SK-N-SH treated with all-trans-retinoic acid at 6 μM for 48 hours (cell line): ENCODE data around the gene PARVG.

Experiments
- ARNTL ChIP-seq: fragments of 450-650 bp; formaldehyde crosslinking; IDR thresholded peaks from 2 replicates; pipeline ENCODE4 v1.5.0; 2020; ENCODE audit warnings: low read depth, mild to moderate bottlenecking, moderate library complexity, borderline replicate concordance
- ISL1 ChIP-seq: fragments of 250-450 bp; sonication (Bioruptor Pico); IDR thresholded peaks from 2 replicates; pipeline ENCODE4 v2.1.2; 2022; ENCODE audit warnings: mild to moderate bottlenecking, moderate library complexity
- OSR1 ChIP-seq: fragments of 250-450 bp; sonication (Bioruptor Pico); IDR thresholded peaks from 2 replicates; pipeline ENCODE4 v1.8.0; 2022; ENCODE audit warnings: moderate library complexity, mild to moderate bottlenecking, inconsistent platforms
- RARB ChIP-seq: fragments of 250-450 bp; sonication (Bioruptor Pico); IDR thresholded peaks from 2 replicates; pipeline ENCODE4 v1.8.0; 2021; ENCODE audit warnings: mild to moderate bottlenecking, moderate library complexity
- TCF4 ChIP-seq: fragments of 250-450 bp; sonication (Bioruptor Pico); IDR thresholded peaks from 2 replicates; pipeline ENCODE4 v1.8.0; 2021; ENCODE audit warnings: mild to moderate bottlenecking, moderate library complexity, borderline replicate concordance
- TOX ChIP-seq: fragments of 250-450 bp; sonication (Bioruptor Pico); IDR thresholded peaks from 2 replicates; pipeline ENCODE4 v1.8.0; 2021; ENCODE audit warnings: mild to moderate bottlenecking, moderate library complexity, borderline replicate concordance
- ZFP3 ChIP-seq: fragments of 250-450 bp; sonication (Bioruptor Pico); IDR thresholded peaks from 2 replicates; pipeline ENCODE4 v1.5.0; 2020; ENCODE audit warnings: mild to moderate bottlenecking, moderate library complexity
- TF ChIP-seq, protein P1 (sequence below): fragments of 250-450 bp; sonication (Bioruptor Pico); IDR thresholded peaks from 2 replicates; pipeline ENCODE4 v1.8.0; 2020; ENCODE audit warnings: mild to moderate bottlenecking, moderate library complexity, borderline replicate concordance
- TF ChIP-seq, protein P2 (sequence below): fragments of 250-450 bp; sonication (Bioruptor Pico); IDR thresholded peaks from 2 replicates; pipeline ENCODE4 v1.5.1; 2020; ENCODE audit warnings: low read depth, mild to moderate bottlenecking, moderate library complexity
- TF ChIP-seq, protein P3 (sequence below): fragments of 250-450 bp; sonication (Bioruptor Pico); IDR thresholded peaks from 2 replicates; pipeline ENCODE4 v1.5.0; 2020; ENCODE audit warnings: mild to moderate bottlenecking, moderate library complexity
- TF ChIP-seq, protein P4 (sequence below): fragments of 250-450 bp; sonication (Bioruptor Pico); IDR thresholded peaks from 2 replicates; pipeline ENCODE4 v1.8.0; 2021; ENCODE audit warnings: low read depth, mild to moderate bottlenecking, moderate library complexity, borderline replicate concordance

DNA sequence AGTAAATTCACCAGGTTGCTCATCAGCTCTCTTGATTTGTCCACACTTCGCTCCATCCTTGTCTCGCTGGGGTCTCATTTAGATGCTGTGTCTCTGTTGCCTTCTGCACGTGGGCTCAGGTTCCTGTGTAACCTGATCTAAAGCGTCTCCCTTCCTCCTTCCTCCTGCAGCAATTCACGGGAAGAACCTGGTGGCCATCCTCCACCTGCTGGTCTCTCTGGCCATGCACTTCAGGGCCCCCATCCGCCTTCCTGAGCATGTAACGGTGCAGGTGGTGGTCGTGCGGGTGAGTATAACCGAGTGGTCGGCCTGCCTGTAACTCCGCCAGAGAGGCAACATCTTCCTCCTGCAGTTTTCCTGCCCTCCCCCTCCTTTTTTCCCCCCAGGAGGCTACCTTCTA is 48.0 kb upstream of the PARVG start:
- no peak for TF ChIP-seq ZFP3 (CRISPR knock-in tag)
- no peak for TF ChIP-seq RARB
- TF ChIP-seq, protein P1, sequence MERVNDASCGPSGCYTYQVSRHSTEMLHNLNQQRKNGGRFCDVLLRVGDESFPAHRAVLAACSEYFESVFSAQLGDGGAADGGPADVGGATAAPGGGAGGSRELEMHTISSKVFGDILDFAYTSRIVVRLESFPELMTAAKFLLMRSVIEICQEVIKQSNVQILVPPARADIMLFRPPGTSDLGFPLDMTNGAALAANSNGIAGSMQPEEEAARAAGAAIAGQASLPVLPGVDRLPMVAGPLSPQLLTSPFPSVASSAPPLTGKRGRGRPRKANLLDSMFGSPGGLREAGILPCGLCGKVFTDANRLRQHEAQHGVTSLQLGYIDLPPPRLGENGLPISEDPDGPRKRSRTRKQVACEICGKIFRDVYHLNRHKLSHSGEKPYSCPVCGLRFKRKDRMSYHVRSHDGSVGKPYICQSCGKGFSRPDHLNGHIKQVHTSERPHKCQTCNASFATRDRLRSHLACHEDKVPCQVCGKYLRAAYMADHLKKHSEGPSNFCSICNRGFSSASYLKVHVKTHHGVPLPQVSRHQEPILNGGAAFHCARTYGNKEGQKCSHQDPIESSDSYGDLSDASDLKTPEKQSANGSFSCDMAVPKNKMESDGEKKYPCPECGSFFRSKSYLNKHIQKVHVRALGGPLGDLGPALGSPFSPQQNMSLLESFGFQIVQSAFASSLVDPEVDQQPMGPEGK (CRISPR knock-in tag), result no peak
- TF ChIP-seq ISL1 (CRISPR knock-in tag), result no peak
- no peak for TF ChIP-seq TOX (CRISPR knock-in tag)
- no peak for TF ChIP-seq OSR1
- TF ChIP-seq, protein P2, sequence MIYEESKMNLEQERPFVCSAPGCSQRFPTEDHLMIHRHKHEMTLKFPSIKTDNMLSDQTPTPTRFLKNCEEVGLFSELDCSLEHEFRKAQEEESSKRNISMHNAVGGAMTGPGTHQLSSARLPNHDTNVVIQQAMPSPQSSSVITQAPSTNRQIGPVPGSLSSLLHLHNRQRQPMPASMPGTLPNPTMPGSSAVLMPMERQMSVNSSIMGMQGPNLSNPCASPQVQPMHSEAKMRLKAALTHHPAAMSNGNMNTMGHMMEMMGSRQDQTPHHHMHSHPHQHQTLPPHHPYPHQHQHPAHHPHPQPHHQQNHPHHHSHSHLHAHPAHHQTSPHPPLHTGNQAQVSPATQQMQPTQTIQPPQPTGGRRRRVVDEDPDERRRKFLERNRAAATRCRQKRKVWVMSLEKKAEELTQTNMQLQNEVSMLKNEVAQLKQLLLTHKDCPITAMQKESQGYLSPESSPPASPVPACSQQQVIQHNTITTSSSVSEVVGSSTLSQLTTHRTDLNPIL (CRISPR knock-in tag), result no peak
- TF ChIP-seq TCF4 (CRISPR knock-in tag), result no peak
- no peak for TF ChIP-seq ARNTL (CRISPR knock-in tag)
- TF ChIP-seq, protein P3, sequence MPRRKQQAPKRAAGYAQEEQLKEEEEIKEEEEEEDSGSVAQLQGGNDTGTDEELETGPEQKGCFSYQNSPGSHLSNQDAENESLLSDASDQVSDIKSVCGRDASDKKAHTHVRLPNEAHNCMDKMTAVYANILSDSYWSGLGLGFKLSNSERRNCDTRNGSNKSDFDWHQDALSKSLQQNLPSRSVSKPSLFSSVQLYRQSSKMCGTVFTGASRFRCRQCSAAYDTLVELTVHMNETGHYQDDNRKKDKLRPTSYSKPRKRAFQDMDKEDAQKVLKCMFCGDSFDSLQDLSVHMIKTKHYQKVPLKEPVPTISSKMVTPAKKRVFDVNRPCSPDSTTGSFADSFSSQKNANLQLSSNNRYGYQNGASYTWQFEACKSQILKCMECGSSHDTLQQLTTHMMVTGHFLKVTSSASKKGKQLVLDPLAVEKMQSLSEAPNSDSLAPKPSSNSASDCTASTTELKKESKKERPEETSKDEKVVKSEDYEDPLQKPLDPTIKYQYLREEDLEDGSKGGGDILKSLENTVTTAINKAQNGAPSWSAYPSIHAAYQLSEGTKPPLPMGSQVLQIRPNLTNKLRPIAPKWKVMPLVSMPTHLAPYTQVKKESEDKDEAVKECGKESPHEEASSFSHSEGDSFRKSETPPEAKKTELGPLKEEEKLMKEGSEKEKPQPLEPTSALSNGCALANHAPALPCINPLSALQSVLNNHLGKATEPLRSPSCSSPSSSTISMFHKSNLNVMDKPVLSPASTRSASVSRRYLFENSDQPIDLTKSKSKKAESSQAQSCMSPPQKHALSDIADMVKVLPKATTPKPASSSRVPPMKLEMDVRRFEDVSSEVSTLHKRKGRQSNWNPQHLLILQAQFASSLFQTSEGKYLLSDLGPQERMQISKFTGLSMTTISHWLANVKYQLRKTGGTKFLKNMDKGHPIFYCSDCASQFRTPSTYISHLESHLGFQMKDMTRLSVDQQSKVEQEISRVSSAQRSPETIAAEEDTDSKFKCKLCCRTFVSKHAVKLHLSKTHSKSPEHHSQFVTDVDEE (CRISPR knock-in tag), result no peak
- TF ChIP-seq, protein P4, sequence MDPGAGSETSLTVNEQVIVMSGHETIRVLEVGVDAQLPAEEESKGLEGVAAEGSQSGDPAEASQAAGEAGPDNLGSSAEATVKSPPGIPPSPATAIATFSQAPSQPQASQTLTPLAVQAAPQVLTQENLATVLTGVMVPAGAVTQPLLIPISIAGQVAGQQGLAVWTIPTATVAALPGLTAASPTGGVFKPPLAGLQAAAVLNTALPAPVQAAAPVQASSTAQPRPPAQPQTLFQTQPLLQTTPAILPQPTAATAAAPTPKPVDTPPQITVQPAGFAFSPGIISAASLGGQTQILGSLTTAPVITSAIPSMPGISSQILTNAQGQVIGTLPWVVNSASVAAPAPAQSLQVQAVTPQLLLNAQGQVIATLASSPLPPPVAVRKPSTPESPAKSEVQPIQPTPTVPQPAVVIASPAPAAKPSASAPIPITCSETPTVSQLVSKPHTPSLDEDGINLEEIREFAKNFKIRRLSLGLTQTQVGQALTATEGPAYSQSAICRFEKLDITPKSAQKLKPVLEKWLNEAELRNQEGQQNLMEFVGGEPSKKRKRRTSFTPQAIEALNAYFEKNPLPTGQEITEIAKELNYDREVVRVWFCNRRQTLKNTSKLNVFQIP (CRISPR knock-in tag), result no peak
